GM12875 (cell line): ENCODE measurements around the gene IL1RAPL1.

Experiments
- H3K4me3 ChIP-seq: one replicate; pipeline ENCODE4 v1.5.1; 2011; ENCODE audit warnings: low read depth, low read length, control low read depth
- CTCF ChIP-seq: IDR thresholded peaks from 2 replicates; pipeline ENCODE4 v1.5.1; 2011; ENCODE audit warnings: low read depth, mild to moderate bottlenecking, control low read depth, inconsistent platforms, low read length, moderate library complexity, borderline replicate concordance; ENCODE audit not compliant: insufficient read depth

Gene IL1RAPL1

GRCh38 chrX:28576117-28576516, 11.1 kb upstream of the IL1RAPL1 start:
- TF ChIP-seq CTCF = no peak

GRCh38 chrX:28581522-28581921, 5.7 kb upstream of the IL1RAPL1 start:
- no peak overlapping the region for H3K4me3 ChIP-seq
- no peak for TF ChIP-seq CTCF

More at GRCh38 chrX:28576117-28576516, 11.1 kb upstream of the IL1RAPL1 start:
- H3K4me3 ChIP-seq = no peak overlapping the region

- no peak for TF ChIP-seq CTCF
- H3K4me3 ChIP-seq = no peak overlapping the region
These were observed 4.7 kb upstream of the IL1RAPL1 start for GRCh38 chrX:28582511-28582910.

- H3K4me3 ChIP-seq = no peak overlapping the region
- no peak for TF ChIP-seq CTCF
These were observed 3.2 kb upstream of the IL1RAPL1 start for GRCh38 chrX:28584025-28584424.

- no peak overlapping the region for H3K4me3 ChIP-seq
These were observed 1.5 kb upstream of the IL1RAPL1 start for GRCh38 chrX:28585767-28586166.

GRCh38 chrX:28586286-28586685, 960 bp upstream of the IL1RAPL1 start:
- H3K4me3 ChIP-seq = no peak overlapping the region
- no peak for TF ChIP-seq CTCF

More at GRCh38 chrX:28585767-28586166, 1.5 kb upstream of the IL1RAPL1 start:
- TF ChIP-seq CTCF = no peak

GRCh38 chrX:28589046-28589445, 1.8 kb downstream of the IL1RAPL1 start:
- no peak for TF ChIP-seq CTCF
- no peak overlapping the region for H3K4me3 ChIP-seq
